ENCODE data around the gene ANTKMT.

ANTKMT gene

GRCh38 chr16:715477-716199 lies 5.3 kb upstream of the ANTKMT start:
- DNase-seq = no peak

DNA sequence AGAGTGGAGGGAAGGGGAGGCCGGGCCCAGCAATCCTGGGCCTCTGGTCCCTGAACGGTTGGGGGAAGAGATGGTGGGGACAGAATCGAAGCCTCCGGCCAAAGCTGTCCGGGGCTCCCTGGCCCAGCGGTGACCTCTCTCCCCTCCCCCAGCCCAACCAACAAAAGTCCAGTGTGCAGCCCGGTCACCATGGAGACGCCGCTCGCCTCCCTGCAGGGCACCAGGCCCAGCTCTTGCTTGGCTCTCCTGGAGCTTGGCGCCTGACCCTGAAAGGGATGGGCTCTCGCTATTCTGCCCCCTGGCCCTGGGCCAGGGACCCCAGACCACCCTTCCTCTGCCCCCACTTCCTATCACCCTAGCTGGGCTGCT lies 4.8 kb upstream of the ANTKMT start:
- no peak for DNase-seq

DNA sequence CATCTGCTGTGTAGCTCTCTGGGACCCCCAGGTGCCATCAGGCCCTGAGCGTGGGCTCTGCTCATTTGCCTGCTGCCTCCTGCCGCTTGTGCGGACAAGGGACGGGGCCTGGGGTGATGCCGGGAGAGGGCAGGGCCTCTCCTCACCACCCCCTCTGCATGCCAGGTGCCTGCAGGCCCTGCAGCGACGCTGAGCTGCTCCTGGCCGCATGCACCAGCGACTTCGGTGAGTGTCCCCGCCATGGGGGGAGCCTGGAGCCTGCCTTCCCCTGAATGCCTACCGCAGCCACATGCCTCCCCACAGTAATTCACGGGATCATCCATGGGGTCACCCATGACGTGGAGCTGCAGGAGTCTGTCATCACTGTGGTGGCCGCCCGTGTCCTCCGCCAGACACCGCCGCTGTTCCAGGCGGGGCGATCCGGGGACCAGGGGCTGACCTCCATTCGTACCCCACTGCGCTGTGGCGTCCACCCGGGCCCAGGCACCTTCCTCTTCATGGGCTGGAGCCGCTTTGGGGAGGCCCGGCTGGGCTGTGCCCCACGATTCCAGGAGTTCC lies 4.1 kb upstream of the ANTKMT start:
- no peak for DNase-seq

DNA sequence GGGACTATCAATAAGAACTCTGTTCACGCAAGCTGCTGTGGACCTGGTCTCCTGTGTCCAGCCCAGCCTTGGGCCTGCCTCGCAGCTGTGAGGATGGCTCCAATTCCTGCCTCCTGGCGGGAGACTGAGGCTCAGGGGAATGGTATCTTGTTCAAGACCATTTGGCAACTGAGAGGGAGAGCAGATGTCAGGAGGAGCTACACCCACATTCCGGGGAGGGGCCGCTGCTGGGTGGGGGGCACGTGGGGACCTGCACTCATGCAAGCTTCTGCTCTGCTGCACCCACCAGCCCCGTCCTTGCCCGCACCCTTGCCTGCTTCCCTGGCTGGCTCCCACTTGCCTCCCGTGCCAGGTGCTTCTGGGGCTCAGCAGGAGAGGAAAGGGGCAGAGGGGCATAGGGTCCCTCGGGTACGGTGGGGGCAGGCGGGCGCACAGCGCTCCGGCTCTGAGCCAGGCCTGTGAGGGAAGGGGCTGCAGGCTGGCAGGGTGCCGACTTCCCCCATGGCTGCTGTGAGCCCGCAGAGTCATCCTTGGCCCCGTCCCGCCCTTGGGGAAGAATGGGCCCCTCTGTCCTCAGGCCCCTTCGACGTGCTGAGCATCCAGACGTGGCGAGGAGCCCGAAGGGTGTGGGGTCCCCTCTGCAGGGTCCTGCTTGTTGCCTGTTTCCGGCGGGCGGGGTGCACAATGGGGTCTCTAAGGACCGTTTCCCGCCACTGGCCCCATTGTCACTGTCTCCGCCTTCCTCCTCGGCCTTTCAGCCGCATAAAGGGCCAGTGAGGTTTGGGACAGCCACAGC lies 3.3 kb upstream of the ANTKMT start:
- no peak for DNase-seq

DNA sequence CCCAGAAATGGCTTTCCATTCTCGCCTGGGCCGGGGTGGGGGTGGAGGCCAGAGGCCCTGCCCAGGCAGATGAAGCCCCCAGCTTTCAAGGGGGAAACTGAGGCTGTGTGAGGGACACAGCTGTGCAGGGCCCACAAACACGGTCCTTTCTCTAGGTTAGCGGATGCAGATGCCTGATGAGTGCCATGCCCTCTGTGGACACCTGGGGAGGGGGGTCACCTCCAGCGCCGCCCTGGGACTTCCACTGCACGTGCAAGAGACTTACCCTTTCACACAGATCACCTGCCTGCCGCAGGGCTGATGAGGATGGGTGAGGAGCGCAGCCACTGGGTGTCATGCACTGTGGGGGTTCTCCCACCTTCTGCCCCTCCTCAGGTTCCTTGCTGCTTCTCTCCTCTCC lies 2.6 kb upstream of the ANTKMT start:
- DNase-seq = no peak

DNA sequence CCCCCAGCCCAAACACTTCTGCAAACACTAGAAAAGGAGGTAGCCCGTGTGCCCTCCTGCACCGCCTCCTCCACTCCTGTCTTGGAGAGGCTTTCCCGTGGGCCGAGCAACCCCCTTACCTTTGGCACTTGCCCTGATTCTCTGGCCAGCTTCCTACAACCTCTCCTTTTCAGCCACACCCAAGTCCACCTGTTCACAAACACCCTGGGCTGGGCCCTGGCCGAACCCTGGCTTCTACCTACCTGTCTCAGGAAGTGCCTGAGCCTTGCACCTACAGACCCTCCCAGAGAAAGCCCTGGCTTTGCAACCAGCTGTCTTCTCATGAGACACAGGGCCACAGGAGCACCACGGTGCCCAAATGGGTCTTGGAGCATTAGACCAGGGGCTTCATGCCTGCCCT lies 2.0 kb upstream of the ANTKMT start:
- DNase-seq = no peak

- DNase-seq = no peak
Measured at GRCh38 chr16:719815-720446, 1.0 kb upstream of the ANTKMT start.

GRCh38 chr16:720447-720989 lies 428 bp upstream of the ANTKMT start:
- peak; percentile 74 for DNase-seq

- no peak for DNase-seq
Measured at GRCh38 chr16:721765-722540, 1.0 kb downstream of the ANTKMT start.

GRCh38 chr16:722835-723633 lies 2.1 kb downstream of the ANTKMT start:
- no peak for DNase-seq

- no peak for DNase-seq
Measured at GRCh38 chr16:723695-724094, 2.7 kb downstream of the ANTKMT start.

- no peak for DNase-seq
Measured at GRCh38 chr16:724188-725040, 3.5 kb downstream of the ANTKMT start.

DNA sequence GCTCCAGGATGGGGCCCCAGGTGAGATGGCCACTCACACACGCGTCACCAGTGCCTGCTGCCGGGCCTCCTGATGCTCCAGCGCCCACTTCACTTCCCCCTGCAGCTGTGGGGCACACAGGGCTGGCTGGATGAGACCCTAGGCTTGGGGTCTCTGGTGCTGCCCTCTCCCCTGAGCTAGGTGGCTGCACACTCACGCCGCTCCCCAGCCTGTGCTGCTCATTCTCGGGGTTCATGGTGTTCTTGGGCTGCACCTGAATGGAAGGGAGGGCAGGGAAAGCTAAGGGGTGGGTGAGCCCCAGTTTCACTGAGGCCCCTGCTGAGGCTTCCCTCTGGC lies 4.1 kb downstream of the ANTKMT start:
- DNase-seq = no peak

DNA sequence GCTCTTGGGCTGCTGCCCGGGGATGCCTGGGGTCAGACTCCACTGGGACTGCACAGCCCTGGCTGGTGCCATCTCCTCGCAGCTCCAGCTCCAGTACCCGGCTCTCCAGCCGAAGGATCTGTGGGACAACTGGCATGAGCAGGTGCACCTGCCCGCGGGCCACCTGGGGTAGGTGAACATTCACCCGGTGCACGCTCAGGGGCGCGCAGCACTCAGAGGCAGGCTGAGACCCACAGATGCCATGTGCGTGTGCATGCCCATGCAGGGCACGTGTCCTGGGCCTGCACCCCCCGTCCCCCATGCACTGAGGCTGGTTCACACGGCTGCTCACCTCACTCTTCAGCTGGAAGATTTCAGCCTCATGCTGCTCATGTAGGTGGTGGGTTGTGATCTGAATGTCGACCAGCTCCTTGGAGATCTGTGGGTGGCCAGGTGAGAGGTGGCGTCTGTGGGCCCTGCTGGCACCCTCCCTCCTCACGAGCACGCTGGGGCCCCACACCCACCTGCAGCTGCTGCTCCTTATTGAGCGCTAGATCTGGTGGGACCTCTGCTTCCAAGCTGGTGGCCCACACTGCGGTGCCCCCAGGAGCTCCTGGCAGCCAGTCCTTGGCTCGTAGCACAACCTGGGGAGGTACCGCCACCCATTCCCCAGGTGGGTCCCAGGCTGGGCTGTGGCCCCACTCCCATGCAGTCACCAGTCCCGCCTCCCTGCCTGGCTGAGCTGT lies 4.7 kb downstream of the ANTKMT start:
- DNase-seq = no peak

GRCh38 chr16:726188-726437 lies 5.2 kb downstream of the ANTKMT start:
- DNase-seq = no peak

- no peak for DNase-seq
Measured at GRCh38 chr16:726438-727290, 5.7 kb downstream of the ANTKMT start, which contains the start of the genes CCDC78 and HAGHL. CCDC78 (minus strand) TSS chr16:726443; CDS start chr16:726367, 76 bp downstream. HAGHL (plus strand) TSS chr16:727106; CDS start chr16:727510, 404 bp downstream.

DNA sequence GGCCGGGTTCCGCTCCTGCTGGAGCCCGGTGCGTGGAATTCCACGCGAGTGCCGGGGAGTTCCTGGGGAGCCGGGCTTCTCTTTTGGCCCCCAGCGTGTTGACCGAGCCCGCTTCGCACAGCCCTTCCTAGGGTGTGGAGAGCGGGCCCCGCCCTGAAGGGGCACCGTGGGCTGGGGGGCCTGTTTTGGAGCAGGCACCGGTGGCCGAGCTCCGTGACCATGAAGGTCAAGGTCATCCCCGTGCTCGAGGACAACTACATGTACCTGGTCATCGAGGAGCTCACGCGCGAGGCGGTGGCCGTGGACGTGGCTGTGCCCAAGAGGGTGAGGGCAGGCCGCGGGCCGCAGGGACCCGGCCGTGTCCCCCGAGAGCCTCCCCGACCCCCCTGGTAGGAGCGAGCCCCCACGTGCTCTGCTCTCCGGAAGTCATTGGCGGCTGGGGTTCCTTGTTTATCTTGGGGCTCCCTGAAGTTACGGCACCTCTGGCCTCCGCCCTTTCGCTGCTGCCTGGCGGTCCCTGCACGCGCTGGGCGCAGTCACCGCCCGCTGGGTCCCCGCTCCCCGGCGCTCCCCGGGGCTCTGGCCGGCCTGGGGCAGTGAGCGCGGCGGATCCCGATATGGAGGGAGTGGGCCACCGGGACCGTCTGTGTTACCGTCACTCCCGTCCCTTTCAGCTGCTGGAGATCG lies 6.5 kb downstream of the ANTKMT start:
- no peak for DNase-seq

DNA sequence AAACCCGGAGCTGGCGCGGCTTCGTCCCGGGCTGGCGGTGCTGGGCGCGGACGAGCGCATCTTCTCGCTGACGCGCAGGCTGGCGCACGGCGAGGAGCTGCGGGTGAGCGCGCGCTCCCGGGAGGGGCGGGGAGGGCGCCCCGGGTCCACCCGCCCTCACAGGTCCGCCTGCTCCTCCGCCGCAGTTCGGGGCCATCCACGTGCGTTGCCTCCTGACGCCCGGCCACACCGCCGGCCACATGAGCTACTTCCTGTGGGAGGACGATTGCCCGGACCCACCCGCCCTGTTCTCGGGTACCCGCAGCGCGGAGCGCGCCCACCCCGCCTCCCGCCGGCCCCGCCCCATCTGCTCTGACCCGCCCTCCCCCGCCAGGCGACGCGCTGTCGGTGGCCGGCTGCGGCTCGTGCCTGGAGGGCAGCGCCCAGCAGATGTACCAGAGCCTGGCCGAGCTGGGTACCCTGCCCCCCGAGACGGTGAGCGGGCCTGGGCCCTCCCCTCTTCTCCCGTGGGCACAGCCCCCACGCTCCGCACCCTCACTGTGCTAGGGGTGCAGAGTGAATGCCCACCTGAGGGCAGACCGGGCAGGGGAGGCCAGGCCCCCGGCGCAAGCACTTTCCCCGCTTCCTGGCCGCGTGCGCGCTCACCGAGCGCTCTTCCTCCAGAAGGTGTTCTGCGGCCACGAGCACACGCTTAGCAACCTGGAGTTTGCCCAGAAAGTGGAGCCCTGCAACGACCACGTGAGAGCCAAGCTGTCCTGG lies 7.4 kb downstream of the ANTKMT start:
- DNase-seq = peak; percentile 57
